CD1c-positive myeloid dendritic cell (primary cell): ENCODE results near the gene LMBR1.
"Not testable (repeated sequence)": the region's sequence is repeated elsewhere in the genome, so short reads cannot be mapped to it uniquely, and the experiment has no call there.

ENCODE experiments used
- DNase-seq: peaks from one replicate; pipeline ENCODE4 v3.0.0-alpha.2; 2016; ENCODE audit errors: extremely low spot score

Gene LMBR1, protein sequence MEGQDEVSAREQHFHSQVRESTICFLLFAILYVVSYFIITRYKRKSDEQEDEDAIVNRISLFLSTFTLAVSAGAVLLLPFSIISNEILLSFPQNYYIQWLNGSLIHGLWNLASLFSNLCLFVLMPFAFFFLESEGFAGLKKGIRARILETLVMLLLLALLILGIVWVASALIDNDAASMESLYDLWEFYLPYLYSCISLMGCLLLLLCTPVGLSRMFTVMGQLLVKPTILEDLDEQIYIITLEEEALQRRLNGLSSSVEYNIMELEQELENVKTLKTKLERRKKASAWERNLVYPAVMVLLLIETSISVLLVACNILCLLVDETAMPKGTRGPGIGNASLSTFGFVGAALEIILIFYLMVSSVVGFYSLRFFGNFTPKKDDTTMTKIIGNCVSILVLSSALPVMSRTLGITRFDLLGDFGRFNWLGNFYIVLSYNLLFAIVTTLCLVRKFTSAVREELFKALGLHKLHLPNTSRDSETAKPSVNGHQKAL

GRCh38 chr7:156892821-156893706 lies at the start of gene LMBR1:
TSS of gene LMBR1 (minus strand) at chr7:156893183. CDS start at chr7:156892993, 190 bp downstream.
- DNase-seq: peak; percentile 98

- DNase-seq: no peak
Observed at GRCh38 chr7:156942708-156943090, 49.7 kb upstream of the LMBR1 start.

DNA sequence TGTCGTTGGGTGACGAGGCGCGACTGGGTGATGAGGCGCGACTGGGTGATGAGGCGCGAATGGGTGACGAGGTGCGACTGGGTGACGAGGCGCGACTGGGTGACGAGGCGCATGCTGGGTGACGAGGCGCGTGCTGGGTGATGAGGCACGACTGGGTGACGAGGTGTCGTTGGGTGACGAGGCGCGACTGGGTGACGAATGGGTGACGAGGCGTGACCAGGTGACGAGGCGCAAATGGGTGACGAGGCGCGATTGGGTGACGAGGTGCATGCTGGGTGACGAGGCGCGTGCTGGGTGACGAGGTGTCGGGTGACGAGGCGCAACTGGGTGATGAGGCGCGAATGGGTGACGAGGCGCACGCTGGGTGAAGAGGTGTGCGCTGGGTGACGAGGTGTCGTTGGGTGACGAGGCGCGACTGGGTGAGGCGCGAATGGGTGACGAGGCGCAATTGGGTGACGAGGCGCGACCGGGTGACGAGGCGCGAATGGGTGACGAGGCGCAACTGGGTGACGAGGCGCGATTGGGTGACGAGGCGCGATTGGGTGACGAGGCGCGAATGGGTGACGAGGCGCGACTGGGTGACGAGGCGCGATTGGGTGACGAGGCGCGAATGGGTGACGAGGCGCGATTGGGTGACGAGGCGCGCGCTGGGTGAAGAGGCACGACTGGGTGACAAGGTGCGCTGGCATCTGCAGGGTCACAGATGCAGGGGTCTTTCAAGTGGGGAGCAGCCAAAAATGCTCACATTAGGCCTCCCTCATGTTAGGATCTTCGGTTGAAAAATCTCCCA lies 48.6 kb upstream of the LMBR1 start:
- DNase-seq: no peak

DNA sequence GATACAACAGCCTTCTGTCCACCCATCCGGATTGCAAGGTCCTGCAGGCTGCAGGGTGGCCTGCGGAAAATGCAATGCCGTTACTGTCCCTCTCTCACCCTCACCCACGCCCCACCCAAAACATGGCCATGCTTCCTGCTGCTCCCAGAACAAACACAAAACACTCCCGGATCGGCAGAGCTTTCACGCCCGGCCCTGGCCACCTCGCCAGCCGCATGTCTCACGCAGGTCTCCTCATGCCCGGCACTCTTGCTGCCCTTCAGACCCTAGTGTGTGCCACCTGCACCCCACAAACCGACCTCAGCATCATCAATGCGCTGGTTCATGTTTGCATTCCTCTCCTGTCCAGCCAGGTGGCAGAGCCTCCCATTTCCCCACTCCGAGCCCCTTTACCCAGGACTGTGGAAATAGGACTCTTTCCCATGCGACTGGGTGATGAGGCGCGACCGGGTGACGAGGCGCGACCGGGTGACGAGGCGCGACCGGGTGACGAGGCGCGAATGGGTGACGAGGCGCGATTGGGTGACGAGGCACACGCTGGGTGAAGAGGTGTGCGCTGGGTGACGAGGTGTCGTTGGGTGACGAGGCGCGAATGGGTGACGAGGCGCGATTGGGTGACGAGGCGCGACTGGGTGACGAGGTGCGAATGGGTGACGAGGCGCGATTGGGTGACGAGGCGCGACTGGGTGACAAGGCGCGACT lies 47.6 kb upstream of the LMBR1 start:
- no peak for DNase-seq

DNA sequence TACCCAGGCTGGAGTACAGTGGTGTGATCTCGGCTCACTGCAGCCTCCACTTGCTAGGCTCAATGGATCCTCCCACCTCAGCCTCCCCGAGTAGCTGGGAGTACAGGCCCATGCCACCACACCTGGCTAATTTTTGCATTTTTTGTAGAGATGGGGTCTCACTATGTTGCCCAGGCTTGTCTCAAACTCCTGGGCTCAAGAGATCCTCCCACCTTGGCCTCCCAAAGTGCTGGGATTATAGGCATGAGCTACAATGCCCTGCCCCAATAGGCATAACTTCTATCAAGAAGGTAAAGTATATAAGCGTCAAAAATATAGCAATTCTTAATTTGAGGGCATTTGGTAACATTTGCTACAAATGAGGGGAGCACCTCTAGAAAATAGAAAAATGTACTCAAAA lies 43.8 kb upstream of the LMBR1 start:
- not testable (repeated sequence) for DNase-seq

DNA sequence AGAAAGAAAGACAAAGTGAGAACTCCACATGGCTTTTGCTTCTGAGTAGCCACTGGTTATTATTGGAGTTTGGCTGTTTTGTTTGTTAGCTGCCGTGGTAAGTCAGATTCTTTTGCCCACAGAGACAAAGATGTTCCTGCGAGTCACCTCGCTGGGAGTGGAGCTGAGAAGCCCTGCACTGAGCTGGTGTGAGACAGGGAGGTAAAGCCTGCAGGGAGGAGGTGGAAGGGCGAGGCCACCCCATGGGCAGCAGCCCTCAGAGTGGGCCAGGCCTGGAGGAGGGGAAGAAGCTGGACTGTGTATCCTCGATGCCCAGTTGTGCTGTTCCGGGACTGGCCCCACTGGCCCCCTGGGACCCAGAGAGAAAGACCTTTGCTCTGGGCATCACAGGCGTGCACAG lies 42.3 kb upstream of the LMBR1 start:
- no peak for DNase-seq

- DNase-seq: no peak
Observed at GRCh38 chr7:156932006-156932405, 39.0 kb upstream of the LMBR1 start.

- DNase-seq: no peak
Observed at GRCh38 chr7:156929789-156930539, 37.0 kb upstream of the LMBR1 start.

DNA sequence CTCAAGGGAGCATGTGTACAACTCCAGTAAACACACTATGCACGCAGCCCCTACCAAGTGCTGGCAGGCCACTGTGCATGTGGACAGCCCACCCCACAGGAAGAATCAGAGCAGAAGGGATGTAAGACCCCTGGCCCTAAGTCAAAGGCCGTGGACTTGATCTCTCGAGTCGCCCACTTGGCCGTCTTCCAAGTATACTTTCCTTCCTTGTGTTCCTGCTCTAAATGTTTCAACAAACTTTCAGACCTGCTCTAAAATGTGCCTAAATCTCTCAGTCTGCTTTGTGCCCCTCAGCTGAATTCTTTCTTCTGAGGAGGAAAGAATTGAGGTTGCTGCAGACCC lies 35.4 kb upstream of the LMBR1 start:
- no peak for DNase-seq

DNA sequence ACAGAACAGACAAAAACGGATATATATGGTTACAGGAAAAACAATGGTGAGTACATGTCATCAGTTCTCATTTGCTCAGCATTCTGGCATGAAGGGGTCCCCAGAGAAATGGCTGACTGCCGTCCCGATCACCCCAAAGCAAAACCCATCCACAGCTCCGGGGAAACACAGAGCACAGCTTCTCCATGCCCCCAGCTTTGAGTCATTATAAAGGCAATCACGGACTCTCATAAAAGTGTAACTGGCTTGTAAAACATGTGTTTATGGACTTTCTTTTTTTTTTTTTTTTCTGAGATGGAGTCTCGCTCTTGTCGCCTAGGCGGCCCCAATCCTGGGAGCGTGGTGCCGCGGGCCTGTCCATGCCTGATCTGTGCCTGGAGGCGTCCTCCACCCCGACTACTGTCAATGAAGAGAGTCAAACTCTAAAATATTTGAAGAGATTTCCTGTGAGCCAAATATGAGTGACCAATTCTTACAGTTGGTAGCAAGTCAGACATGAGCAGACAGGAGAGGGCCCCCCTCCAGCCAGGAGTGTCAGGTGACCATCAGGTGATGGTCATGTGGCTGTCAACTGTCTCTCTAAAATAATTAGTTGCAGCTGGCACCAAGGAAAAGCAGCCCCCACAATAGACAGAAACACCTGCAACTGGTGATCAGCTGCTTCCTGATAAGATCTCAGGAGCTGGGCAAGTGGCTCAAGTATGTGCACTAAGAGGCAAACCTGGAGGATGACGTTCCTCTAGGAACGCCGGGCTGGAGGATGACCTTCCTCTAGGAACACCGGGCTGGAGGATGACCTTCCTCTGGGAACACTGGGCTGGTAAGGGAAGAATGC lies 34.8 kb upstream of the LMBR1 start:
- DNase-seq: no peak

DNA sequence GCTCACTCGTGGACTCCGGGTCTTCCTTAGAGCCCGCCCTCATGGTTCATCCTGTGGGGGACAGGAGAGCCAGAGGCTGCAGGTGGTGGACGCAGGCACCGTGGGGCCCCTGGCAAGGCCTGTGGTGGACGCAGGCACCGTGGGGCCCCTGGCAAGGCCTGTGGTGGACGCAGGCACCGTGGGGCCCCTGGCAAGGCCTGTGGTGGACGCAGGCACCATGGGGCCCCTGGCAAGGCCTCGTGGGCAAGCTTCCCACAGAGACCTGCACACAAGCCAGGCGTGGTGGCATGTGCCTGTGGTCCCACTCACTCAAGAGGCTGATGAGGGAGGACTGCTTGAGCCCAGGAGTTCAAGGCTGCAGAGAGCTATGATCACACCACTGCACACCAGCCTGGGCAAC lies 32.8 kb upstream of the LMBR1 start:
- not testable (repeated sequence) for DNase-seq

DNA sequence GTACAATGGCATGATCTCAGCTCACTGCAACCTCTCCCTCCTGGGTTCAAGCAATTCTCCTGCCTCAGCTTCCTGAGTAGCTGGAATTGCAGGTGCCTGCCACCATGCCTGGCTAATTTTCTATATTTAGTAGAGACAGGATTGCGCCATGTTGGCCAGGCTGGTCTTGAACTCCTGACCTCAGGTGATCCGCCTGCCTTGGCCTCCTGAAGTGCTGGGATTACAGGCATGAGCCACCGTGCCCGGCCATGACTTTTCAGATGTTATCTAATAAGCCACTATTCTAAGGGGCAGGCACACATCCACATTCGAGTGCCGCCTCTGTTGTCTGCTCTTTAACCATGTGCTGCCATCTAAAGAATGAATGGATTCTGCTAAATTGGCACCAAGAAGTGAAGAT lies 29.3 kb upstream of the LMBR1 start:
- DNase-seq: not testable (repeated sequence)

DNA sequence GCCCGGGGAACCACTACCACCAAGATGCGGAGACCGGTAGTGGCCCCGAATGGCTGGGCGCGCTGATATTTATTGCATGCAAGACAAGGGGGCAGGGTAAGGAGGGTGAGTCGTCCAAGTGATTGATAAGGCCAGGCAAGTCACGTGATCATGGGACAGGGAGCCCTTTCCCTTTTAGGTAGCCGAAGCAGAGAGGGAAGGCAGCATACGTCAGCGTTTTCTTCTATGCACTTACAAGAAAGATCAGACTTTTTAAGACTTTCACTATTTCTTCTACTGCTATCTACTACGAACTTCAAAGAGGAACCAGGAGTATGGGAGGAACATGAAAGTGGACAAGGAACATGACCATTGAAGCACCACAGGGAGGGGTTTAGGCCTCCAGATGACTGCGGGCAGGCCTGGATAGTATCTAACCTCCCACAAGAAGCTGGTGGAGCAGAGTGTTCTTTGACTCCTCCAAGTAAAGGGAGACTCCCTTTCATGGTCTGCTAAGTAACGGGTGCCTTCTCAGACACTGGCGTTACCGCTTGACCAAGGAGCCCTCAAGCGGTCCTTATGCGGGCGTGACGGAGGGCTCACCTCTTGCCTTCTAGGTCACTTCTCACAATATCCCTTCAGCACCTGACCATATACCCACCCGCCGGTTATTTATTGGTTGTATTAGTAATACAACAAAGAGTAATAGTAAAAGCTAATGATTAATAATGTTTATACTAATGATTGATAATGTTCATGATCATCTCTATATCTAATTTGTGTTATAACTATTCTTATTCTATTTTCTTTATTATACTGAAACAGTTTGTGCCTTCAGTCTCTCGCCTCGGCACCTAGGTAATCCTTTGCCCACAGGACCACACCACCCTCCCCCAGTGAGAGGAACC lies 27.7 kb upstream of the LMBR1 start:
- DNase-seq: not testable (repeated sequence)

GRCh38 chr7:156920076-156920475 lies 27.1 kb upstream of the LMBR1 start:
- DNase-seq: no peak

GRCh38 chr7:156919132-156919713 lies 26.2 kb upstream of the LMBR1 start:
- no peak for DNase-seq

GRCh38 chr7:156918635-156919034 lies 25.7 kb upstream of the LMBR1 start:
- DNase-seq: no peak

- DNase-seq: not testable (repeated sequence)
Observed at GRCh38 chr7:156909574-156910252, 16.7 kb upstream of the LMBR1 start.

GRCh38 chr7:156907656-156908055 lies 14.7 kb upstream of the LMBR1 start:
- no peak for DNase-seq
